GM21723 (cell line): Measurements from ENCODE around the gene CXCR6.

ENCODE experiments used
- ATAC-seq: cut with Tn5 transposase; IDR thresholded peaks from one replicate; pipeline ENCODE4 v1.9.1; 2021; ENCODE audit warnings: mild to moderate bottlenecking, moderate library complexity; ENCODE audit not compliant: unreplicated experiment

The CXCR6 gene

GRCh38 chr3:45946875-45947274 is 3.6 kb downstream of the CXCR6 start:
- no peak for ATAC-seq

GRCh38 chr3:45947361-45947760 is 4.1 kb downstream of the CXCR6 start:
- no peak for ATAC-seq

GRCh38 chr3:45948311-45948781 is 5.1 kb downstream of the CXCR6 start:
- no peak for ATAC-seq

GRCh38 chr3:45948881-45949280 is 5.6 kb downstream of the CXCR6 start:
- ATAC-seq, result no peak

GRCh38 chr3:45949432-45949831 is 6.2 kb downstream of the CXCR6 start:
- no peak for ATAC-seq

- no peak for ATAC-seq
These were observed 6.9 kb downstream of the CXCR6 start for GRCh38 chr3:45950131-45950530.

GRCh38 chr3:45950686-45951600 is 7.7 kb downstream of the CXCR6 start:
- ATAC-seq, result no peak

GRCh38 chr3:45951946-45952345 is 8.7 kb downstream of the CXCR6 start:
- ATAC-seq, result no peak

- no peak for ATAC-seq
These were observed 9.2 kb downstream of the CXCR6 start for GRCh38 chr3:45952456-45952855.

GRCh38 chr3:45953536-45953935 is 10.3 kb downstream of the CXCR6 start:
- no peak for ATAC-seq

- no peak for ATAC-seq
These were observed 11.0 kb downstream of the CXCR6 start for GRCh38 chr3:45954306-45954705.

- no peak for ATAC-seq
These were observed 11.9 kb downstream of the CXCR6 start for GRCh38 chr3:45955017-45955647.

GRCh38 chr3:45955706-45956105 is 12.4 kb downstream of the CXCR6 start:
- ATAC-seq, result no peak

- no peak for ATAC-seq
These were observed 14.3 kb downstream of the CXCR6 start for GRCh38 chr3:45957586-45957985.

GRCh38 chr3:45958321-45958791 is 15.1 kb downstream of the CXCR6 start:
- ATAC-seq, result no peak

- ATAC-seq, result no peak
These were observed 15.9 kb downstream of the CXCR6 start for GRCh38 chr3:45959201-45959600.

GRCh38 chr3:45960289-45960688 is 17.0 kb downstream of the CXCR6 start:
- no peak for ATAC-seq

- peak; percentile 70 for ATAC-seq
These were observed 18.8 kb downstream of the CXCR6 start for GRCh38 chr3:45962033-45962432.

- ATAC-seq, result no peak
These were observed 20.9 kb downstream of the CXCR6 start for GRCh38 chr3:45964139-45964538.

GRCh38 chr3:45965253-45965652 is 22.0 kb downstream of the CXCR6 start:
- ATAC-seq, result no peak

- no peak for ATAC-seq
These were observed 22.4 kb downstream of the CXCR6 start for GRCh38 chr3:45965653-45966052.

- no peak for ATAC-seq
These were observed 23.1 kb downstream of the CXCR6 start for GRCh38 chr3:45966371-45966791.
